Measurements from ENCODE around the gene RBM18.

The RBM18 gene

DNA sequence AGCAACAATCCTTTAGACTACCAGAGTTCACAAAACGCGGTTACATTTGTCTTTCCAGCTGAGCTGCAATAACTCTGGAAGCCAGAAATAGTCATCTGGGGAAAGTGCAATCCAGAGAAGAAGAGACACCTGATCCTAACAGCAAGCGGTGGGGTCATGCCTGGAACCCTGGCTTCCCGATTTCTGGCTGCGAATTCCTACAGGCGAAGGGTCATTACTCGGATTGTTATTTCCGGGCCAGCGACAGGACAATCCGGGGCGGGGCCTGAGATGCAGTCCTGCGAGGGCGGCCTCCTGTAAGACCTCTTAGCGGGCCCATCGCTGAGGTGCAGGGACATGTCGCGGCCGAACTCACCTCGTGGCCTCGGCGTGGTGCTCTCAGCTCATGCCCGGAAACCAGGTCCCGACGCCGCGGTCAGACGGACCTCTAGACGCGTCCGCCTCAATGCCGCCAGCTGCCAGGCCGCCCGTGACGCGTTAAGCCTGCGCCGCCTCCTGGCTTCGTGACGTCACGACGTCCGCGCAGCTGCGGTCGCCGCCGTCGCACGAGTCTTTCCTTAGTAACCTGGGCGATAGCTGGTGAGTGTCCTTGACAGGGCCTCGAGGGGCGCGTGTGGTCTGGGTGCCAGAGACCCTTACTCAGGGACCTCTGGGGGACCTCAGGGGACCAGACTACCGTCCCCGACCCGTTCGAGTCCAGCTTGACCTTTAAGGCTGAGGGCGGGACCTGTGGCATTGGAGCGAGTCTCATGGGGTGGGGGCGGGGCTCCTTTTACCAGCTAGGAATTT lies at the start of gene RBM18, which contains the start of gene MRRF:
Gene RBM18 (minus strand): TSS at position 481 of the 789 bp plus-strand sequence. CDS start 3,348 bp downstream, outside the sequence.
Gene MRRF (plus strand): TSS at position 523 of the 789 bp plus-strand sequence. CDS start 6,010 bp downstream, outside the sequence.
- peak; percentile 80 for DNase-seq

- peak; percentile 12 for DNase-seq
Observed at GRCh38 chr9:122314165-122314564, 49.5 kb upstream of the RBM18 start.

DNA sequence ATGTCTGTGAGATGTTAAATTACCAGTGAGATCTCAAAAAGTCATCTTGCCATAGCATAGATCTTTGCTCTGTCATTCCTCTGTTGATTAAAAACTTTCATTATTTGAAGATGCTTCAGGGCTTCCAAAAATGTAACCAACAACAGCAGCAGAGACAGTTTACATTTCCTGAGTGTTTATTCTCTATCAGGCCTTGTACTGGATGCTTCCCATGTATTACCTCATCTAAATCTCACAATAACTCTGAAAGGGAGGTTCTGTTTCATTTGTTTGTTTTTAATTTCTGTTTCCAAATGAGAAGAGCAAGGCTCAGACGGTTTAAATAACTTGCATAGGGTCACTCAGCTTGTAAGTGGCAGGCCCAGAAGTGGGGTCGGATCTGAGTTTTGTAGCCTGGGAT lies 45.2 kb upstream of the RBM18 start:
- DNase-seq = no peak

DNA sequence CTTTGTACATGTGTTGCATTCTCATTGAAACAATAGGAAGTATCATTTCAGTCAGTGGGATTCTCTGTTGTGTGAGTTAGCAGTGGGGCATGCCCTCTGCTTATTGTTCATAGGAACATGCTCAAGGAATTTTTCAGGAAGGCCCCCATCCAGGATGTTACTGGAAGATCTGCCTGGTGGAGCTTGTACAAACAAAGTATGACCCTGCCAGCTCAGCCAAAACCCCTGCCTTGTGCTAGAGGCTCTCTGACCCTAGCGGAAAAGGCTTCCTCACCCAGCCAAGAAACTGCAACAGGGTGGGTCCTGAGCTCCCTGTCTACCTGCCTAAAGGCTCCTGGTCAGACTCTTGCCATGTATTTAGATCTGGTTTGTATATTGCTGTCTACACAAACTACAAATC lies 43.3 kb upstream of the RBM18 start:
- DNase-seq = no peak

GRCh38 chr9:122307061-122307460 lies 42.4 kb upstream of the RBM18 start:
- no peak for DNase-seq

- no peak for DNase-seq
Observed at GRCh38 chr9:122302237-122303093, 37.8 kb upstream of the RBM18 start.

DNA sequence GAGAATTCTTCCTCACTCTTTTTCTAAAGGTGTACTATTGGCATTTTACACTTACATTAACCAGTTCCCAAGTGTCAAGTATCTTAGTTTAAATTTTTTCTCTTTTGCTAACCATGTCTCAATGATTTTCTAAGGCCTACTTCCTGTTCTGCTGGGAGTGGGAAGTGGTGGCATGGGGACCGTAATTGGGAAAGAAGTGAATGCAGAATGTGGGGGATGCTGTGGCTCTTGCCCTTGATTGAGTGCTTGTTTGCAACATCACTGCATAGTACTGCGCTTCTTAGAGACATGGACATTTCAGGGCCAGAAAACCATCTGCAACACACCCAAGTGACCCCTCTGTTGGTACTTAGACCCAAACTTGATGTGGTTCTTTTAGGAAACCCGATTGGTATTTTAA lies 32.9 kb upstream of the RBM18 start:
- no peak for DNase-seq

DNA sequence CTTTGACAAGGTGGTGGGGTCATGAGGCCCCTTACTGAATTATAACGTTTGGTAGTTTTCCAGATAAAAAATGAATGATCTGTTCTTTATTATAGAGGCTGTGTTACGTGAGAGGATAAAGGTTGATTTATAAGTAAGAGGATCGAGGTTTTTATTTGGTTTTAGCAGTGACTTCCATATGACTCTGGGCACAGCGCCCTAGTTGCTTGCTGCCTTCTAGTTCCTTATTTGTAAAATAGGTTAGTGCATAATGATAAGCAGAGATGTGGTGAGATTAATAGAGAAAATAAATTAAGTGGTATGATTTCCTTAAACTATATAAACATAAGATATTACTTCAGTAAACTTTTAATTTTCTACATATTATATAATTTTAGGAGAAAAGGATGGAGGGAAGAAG lies 29.9 kb upstream of the RBM18 start:
- DNase-seq = no peak

- no peak for DNase-seq
Observed at GRCh38 chr9:122291458-122291857, 26.8 kb upstream of the RBM18 start.

DNA sequence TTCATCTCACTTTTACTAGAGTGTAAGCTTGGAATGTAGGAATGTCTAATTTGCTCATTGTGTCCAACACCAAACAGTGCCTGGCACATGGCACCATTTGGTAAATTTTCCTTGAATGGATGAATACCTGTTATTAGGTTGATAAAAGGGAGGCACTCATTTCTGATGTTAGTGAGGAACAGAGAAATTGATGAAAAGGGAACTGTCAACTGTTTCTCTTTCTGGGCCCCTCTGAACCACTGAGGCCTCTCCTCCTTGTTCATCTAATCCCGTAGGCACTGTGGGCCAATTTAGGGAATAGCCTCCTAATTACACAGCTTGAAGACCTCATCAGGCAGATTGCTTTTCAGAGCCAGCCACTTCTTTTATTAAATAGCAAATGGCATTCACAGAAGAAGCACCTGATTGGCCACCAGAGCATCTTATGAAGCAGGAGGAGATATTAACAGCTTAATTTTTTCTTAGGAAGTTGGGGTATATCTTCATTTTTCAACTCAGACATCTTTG lies 22.6 kb upstream of the RBM18 start:
- DNase-seq = no peak

DNA sequence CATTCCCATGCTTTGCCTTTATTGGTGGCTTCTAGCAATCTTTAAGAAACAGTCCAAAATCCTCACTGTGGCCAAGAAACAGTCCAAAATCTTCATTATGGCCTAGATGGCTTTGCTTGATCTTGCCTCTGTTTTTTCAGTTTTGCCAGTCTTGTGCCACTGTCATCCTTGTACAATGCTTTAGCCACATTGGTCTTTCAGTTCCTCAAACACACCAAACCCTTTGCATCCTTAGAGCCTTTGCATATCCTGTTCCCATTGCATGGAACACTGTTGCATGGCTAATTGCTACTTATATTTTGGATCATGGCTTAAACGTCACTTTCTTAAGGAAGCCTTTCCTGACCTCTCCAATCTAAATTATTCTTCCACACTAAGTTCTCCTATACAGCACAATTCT lies 22.1 kb upstream of the RBM18 start:
- DNase-seq = no peak

GRCh38 chr9:122281368-122281767 lies 16.7 kb upstream of the RBM18 start:
- DNase-seq = no peak

- DNase-seq = no peak
Observed at GRCh38 chr9:122277285-122277897, 12.8 kb upstream of the RBM18 start.

- DNase-seq = no peak
Observed at GRCh38 chr9:122276096-122276495, 11.5 kb upstream of the RBM18 start.

DNA sequence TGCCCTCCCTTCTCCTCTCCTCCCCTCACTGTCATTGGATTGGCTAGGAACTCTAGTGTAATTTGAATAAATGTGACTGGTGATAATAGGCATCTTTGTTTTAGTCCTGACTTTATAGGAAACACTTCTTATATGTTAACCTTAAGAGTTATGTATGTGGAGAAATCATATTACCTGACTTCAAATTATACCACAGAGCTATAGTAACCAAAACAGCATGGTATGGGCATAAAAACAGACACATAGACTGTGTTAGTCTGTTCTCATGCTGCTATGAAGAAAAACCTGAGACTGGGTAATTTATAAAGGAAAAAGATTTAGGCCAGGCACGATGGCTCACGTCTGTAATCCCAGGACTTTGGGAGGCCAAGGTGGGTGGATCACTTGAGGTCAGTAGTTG lies 9.4 kb upstream of the RBM18 start:
- DNase-seq = no peak

DNA sequence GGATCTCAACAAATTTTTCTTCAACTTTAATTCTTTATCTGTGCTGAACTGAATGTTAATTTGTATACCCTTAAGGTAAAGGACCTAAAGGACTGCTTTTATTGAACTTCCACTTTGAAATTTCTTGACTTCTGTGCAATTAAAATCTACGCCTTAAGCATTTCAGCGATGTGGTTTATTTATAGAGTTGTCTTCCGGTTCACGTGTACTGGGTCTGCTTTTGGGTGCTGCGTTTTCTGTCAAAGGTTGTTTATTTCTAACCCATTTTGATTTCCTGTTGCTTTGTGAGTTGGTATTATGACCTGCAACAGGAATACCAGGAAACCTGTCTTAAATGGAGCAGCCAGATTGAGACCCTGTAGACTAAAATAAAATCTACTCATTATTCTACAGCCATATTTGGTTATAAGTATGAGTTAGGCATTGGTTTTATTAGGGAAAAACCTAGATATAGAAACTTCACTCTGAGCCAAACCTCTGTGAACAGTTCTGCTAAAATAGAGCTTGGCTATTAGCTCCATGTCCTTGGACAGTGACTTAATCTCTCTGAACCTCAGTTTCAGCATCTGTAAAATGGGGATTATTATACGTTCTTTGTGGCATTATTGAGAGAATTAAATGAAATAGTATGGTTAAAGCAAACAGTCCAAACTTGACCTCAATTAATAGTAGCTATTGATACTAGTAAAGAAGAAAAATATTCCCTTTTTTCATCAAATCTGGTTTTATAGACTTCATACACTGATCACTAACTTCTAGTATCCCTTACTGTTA lies 3.6 kb upstream of the RBM18 start:
- DNase-seq = no peak

DNA sequence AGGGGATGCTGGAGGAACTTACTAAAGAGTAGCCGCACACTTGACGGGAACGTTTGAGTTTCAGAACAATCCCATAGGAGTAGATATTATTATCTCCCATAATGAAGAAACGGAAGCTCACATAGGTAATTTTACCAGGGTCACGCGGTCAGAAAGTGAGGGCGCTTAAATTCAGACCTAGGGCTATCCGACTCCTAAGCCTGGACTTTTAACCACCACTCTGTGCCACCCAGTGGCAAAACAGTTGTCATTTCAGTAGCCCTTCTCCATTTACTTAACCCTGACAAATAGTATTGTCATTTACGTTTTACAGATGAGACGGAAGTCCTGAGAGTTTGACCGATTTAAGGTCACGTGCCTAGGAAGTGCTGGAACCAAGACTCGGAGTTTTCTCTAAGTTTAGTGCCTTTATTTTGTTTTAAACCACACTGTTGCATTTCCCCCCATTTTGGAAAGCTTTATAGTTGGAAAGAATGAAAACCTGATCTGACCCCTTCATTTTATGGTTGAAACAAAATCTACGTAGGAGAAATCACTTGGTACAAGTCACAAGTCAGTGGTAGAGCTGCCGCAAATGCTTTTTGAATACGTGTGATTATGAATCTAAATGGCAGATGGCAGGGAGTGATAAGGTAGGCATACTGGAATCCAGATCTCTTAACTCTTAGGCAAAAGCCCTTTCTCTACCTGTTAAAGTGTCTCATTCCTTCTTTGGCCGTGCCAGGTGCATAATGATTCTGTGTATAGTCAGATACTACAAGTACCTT lies 692 bp upstream of the RBM18 start:
- DNase-seq = peak; percentile 65

- DNase-seq = peak; percentile 18
Observed at GRCh38 chr9:122263699-122264349, 816 bp downstream of the RBM18 start.

- no peak for DNase-seq
Observed at GRCh38 chr9:122262073-122262472, 2.6 kb downstream of the RBM18 start.

DNA sequence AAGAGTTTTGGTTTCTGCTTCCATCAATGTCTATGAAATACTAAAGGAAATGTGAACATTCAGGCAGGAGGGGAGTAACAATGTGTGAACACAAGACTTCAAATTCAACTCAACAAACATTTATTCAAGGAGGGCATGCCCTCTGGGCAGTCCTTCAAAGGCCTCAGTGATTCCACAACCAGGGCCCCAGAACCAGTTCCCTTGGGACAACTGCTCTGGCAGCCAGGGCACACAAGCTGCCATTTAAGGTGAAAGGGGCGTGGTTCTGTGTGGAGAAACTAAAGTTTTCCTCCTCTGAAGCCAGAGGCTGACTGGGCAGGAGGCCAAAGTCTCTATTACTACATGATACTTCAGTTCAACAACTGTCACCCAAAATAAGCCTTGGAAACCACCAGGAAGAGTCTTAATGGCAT lies 3.2 kb downstream of the RBM18 start:
- DNase-seq = peak; percentile 2

- no peak for DNase-seq
Observed at GRCh38 chr9:122258886-122259415, 5.7 kb downstream of the RBM18 start.
